Renal cortex interstitium (tissue), 11 donors: ENCODE results near the gene TBC1D10A. TPM values are rescaled to one million over a fixed set of nuclear protein-coding genes. Genes with fewer than 3 reads are reported as not detected.

Experiments
- DNase-seq, 11 donors: peaks; one replicate each; pipeline ENCODE4 v3.0.0-alpha.2; 2013; ENCODE audit warnings: low read depth in 9 of 11, low spot score in 4 of 11; ENCODE audit errors: extremely low read depth in 1 of 11
- polyA plus RNA-seq, 3 donors: library from polyadenylated mRNA; unstranded; fragments of 120-200 nt; gene quantifications; one replicate each; pipeline ENCODE4 v1.2.1, GENCODE V29; 2013; ENCODE audit not compliant: insufficient read length in 3 of 3

The TBC1D10A gene
- polyA plus RNA-seq, 3 donors = 9.3 to 19.3 (median 15.9) TPM

GRCh38 chr22:30279932-30280331 lies 46.8 kb downstream of the TBC1D10A start:
- DNase-seq = no peak

- no peak for DNase-seq
These were observed 47.5 kb downstream of the TBC1D10A start for GRCh38 chr22:30279046-30279788.

GRCh38 chr22:30277547-30278344 lies 49.0 kb downstream of the TBC1D10A start:
- no peak for DNase-seq

- DNase-seq = no peak
These were observed 50.7 kb downstream of the TBC1D10A start for GRCh38 chr22:30276039-30276438.

- no peak for DNase-seq
These were observed 51.1 kb downstream of the TBC1D10A start for GRCh38 chr22:30275625-30276024.

- DNase-seq = no peak
These were observed 52.3 kb downstream of the TBC1D10A start for GRCh38 chr22:30274437-30274812.

GRCh38 chr22:30273711-30274436 lies 52.9 kb downstream of the TBC1D10A start:
- no peak for DNase-seq

- DNase-seq = no peak
These were observed 53.8 kb downstream of the TBC1D10A start for GRCh38 chr22:30272781-30273601.

- no peak for DNase-seq
These were observed 55.9 kb downstream of the TBC1D10A start for GRCh38 chr22:30270832-30271231.

- no peak for DNase-seq
These were observed 58.4 kb downstream of the TBC1D10A start for GRCh38 chr22:30268331-30268730.

GRCh38 chr22:30267382-30268302 lies 59.1 kb downstream of the TBC1D10A start:
- no peak for DNase-seq

GRCh38 chr22:30266445-30267381 lies 60.0 kb downstream of the TBC1D10A start, which contains the start of gene OSM:
TSS of gene OSM (minus strand) at chr22:30266851. CDS start at chr22:30266799, 52 bp downstream.
- no peak for DNase-seq

- DNase-seq = no peak
These were observed 60.8 kb downstream of the TBC1D10A start for GRCh38 chr22:30265823-30266444.

- DNase-seq = no peak
These were observed 61.5 kb downstream of the TBC1D10A start for GRCh38 chr22:30265131-30265720.

- DNase-seq = no peak
These were observed 62.9 kb downstream of the TBC1D10A start for GRCh38 chr22:30263883-30264282.
